Astrocyte (in vitro differentiated cells and primary cell): Measurements from ENCODE around the gene DPEP3. TPM values are rescaled to one million over a fixed set of nuclear protein-coding genes. Genes with fewer than 3 reads are reported as not detected.

ENCODE experiments used
- DNase-seq: peaks from one replicate; pipeline ENCODE4 v3.0.0-alpha.2; 2010; ENCODE audit warnings: low read depth
- FAIRE-seq: peaks from 2 replicates; lab custom pipeline; 2011; peaks lifted over from hg19 to GRCh38; lab: Jason Lieb, UNC
- H2AFZ ChIP-seq: 2 replicates; pipeline ENCODE4 v1.6.0; 2012; ENCODE audit warnings: low read depth, low read length, inconsistent platforms
- H3K27ac ChIP-seq: 2 replicates; pipeline ENCODE4 v1.5.1; 2011; ENCODE audit warnings: low read depth, low read length, inconsistent platforms
- H3K27me3 ChIP-seq: 2 replicates; pipeline ENCODE4 v1.6.0; 2011; ENCODE audit warnings: low read length, inconsistent platforms; ENCODE audit not compliant: insufficient read depth
- H3K36me3 ChIP-seq: 2 replicates; pipeline ENCODE4 v1.5.1; 2011; ENCODE audit warnings: low read length, inconsistent platforms; ENCODE audit not compliant: insufficient read depth
- H3K4me1 ChIP-seq: 2 replicates; pipeline ENCODE4 v1.5.1; 2011; ENCODE audit warnings: low read length, inconsistent platforms; ENCODE audit not compliant: insufficient read depth
- H3K4me2 ChIP-seq: 2 replicates; pipeline ENCODE4 v1.6.0; 2012; ENCODE audit warnings: low read length, inconsistent platforms
- H3K4me3 ChIP-seq: 2 replicates; pipeline ENCODE4 v1.5.1; 2011; ENCODE audit warnings: low read depth, mild to moderate bottlenecking, low read length, inconsistent platforms; ENCODE audit not compliant: insufficient read depth
- H3K79me2 ChIP-seq: 2 replicates; pipeline ENCODE4 v1.6.0; 2012; ENCODE audit warnings: mild to moderate bottlenecking, low read length, inconsistent platforms; ENCODE audit not compliant: insufficient read depth
- H3K9ac ChIP-seq: 2 replicates; pipeline ENCODE4 v1.6.0; 2012; ENCODE audit warnings: mild to moderate bottlenecking, low read length, inconsistent platforms
- H3K9me3 ChIP-seq: 2 replicates; pipeline ENCODE4 v1.5.1; 2012; ENCODE audit warnings: low read depth, mild to moderate bottlenecking, low read length, inconsistent platforms; ENCODE audit not compliant: insufficient read depth
- H4K20me1 ChIP-seq: 2 replicates; pipeline ENCODE4 v1.6.0; 2012; ENCODE audit warnings: low read length, inconsistent platforms; ENCODE audit not compliant: insufficient read depth
- H3K27ac Mint-ChIP-seq: one replicate; pipeline ENCODE4 v1.8.0; 2021; ENCODE audit warnings: mild to moderate bottlenecking, mixed read lengths; ENCODE audit not compliant: unreplicated experiment
- H3K27me3 Mint-ChIP-seq: one replicate; pipeline ENCODE4 v1.8.0; 2021; ENCODE audit warnings: low read depth, mixed read lengths; ENCODE audit not compliant: unreplicated experiment
- H3K36me3 Mint-ChIP-seq: one replicate; pipeline ENCODE4 v1.8.0; 2021; ENCODE audit warnings: low read depth, mixed read lengths; ENCODE audit not compliant: unreplicated experiment
- H3K4me1 Mint-ChIP-seq: one replicate; pipeline ENCODE4 v1.8.0; 2021; ENCODE audit warnings: low read depth, mixed read lengths; ENCODE audit not compliant: unreplicated experiment
- H3K4me3 Mint-ChIP-seq: one replicate; pipeline ENCODE4 v1.8.0; 2021; ENCODE audit warnings: mild to moderate bottlenecking, moderate library complexity, mixed read lengths; ENCODE audit not compliant: unreplicated experiment
- H3K9me3 Mint-ChIP-seq: one replicate; pipeline ENCODE4 v1.8.0; 2021; ENCODE audit warnings: mild to moderate bottlenecking, mixed read lengths; ENCODE audit not compliant: unreplicated experiment
- CTCF ChIP-seq: IDR thresholded peaks from 2 replicates; pipeline ENCODE4 v1.5.1; 2011; ENCODE audit warnings: low read depth, mild to moderate bottlenecking, inconsistent platforms, low read length, moderate library complexity; ENCODE audit not compliant: insufficient read depth
- EZH2 ChIP-seq: IDR thresholded peaks from 2 replicates; pipeline ENCODE4 v1.6.1; 2012; ENCODE audit warnings: mild to moderate bottlenecking, low read length, inconsistent platforms; ENCODE audit not compliant: insufficient read depth
- total RNA-seq: library from RNA; stranded (reverse); gene quantifications from 2 replicates; pipeline ENCODE4 v1.2.1, GENCODE V29; 2021

Gene DPEP3
- total RNA-seq, 1 donor from 2014 or later: not detected

- no peak for FAIRE-seq
- H3K4me3 Mint-ChIP-seq: no peak overlapping the region
- no peaks in the 10 kb centered on the region for H3K27me3 Mint-ChIP-seq
- no peak overlapping the region for H3K27ac ChIP-seq
- H3K4me2 ChIP-seq: no peak overlapping the region
- no peak overlapping the region for H3K27ac Mint-ChIP-seq
- peaks cover 20% of the 10 kb centered on the region for H3K79me2 ChIP-seq
- H2AFZ ChIP-seq: no peak overlapping the region
- H3K36me3 ChIP-seq: peaks cover 49% of the 10 kb centered on the region
- H3K36me3 Mint-ChIP-seq: peaks cover 13% of the 10 kb centered on the region
- peaks cover 68% of the 10 kb centered on the region for H4K20me1 ChIP-seq
- H3K4me3 ChIP-seq: no peak overlapping the region
- TF ChIP-seq EZH2 (no peak), CTCF (no peak)
- H3K9me3 Mint-ChIP-seq: no peaks in the 10 kb centered on the region
- H3K27me3 ChIP-seq: no peaks in the 10 kb centered on the region
- peaks cover 5% of the 10 kb centered on the region for H3K4me1 Mint-ChIP-seq
- no peak for DNase-seq
- H3K9me3 ChIP-seq: no peaks in the 10 kb centered on the region
- no peak overlapping the region for H3K9ac ChIP-seq
- H3K4me1 ChIP-seq: peaks cover 23% of the 10 kb centered on the region
Measured at GRCh38 chr16:67941469-67942199, 38.7 kb downstream of the DPEP3 start.

- Histone ChIP-seq H3K27me3 (no peaks in the 10 kb centered on the region), H3K4me1 (peaks cover 18% of the 10 kb centered on the region), H3K36me3 (peaks cover 39% of the 10 kb centered on the region), H3K4me2 (no peak overlapping the region), H3K4me3 (no peak overlapping the region), H3K9me3 (no peaks in the 10 kb centered on the region), H3K27ac (no peak overlapping the region), H2AFZ (no peak overlapping the region), H3K9ac (no peak overlapping the region), H4K20me1 (peaks cover 58% of the 10 kb centered on the region), H3K79me2 (peaks cover 20% of the 10 kb centered on the region)
- Mint-ChIP-seq H3K27ac (no peak overlapping the region), H3K4me1 (peaks cover 5% of the 10 kb centered on the region), H3K4me3 (no peak overlapping the region), H3K36me3 (peaks cover 9% of the 10 kb centered on the region), H3K27me3 (no peaks in the 10 kb centered on the region), H3K9me3 (no peaks in the 10 kb centered on the region)
- no peak for TF ChIP-seq CTCF
- TF ChIP-seq EZH2: no peak
- DNase-seq (no peak), FAIRE-seq (no peak)
Measured at GRCh38 chr16:67940446-67941089, 39.7 kb downstream of the DPEP3 start.
